Right renal pelvis (tissue), 4 donors: Measurements from ENCODE around the gene SAP130. TPM values are rescaled to one million over a fixed set of nuclear protein-coding genes. Genes with fewer than 3 reads are reported as not detected.

ENCODE experiments used
- DNase-seq, 4 donors: peaks; one replicate each; pipeline ENCODE4 v3.0.0-alpha.2; 2013; ENCODE audit warnings: low read depth in 4 of 4, low spot score in 3 of 4, missing footprints in 1 of 4
- polyA plus RNA-seq, 4 donors: library from polyadenylated mRNA; unstranded; fragments of 120-200 nt; gene quantifications; one replicate each; pipeline ENCODE4 v1.2.1, GENCODE V29; 2013; ENCODE audit not compliant: insufficient read length in 4 of 4

The SAP130 gene
- polyA plus RNA-seq, 4 donors = 25.1 to 29.2 (median 28.3) TPM

- no peak for DNase-seq
These were observed 126.4 kb downstream of the SAP130 start for GRCh38 chr2:127901339-127902056.

GRCh38 chr2:127897531-127898211 is 130.2 kb downstream of the SAP130 start:
- DNase-seq = no peak

GRCh38 chr2:127893494-127893893 is 134.4 kb downstream of the SAP130 start:
- DNase-seq = no peak

- no peak for DNase-seq
These were observed 134.8 kb downstream of the SAP130 start for GRCh38 chr2:127893033-127893432.

- no peak for DNase-seq
These were observed 136.0 kb downstream of the SAP130 start for GRCh38 chr2:127891811-127892210.

Other genes with a start within 250 kb of the SAP130 start
- 10 to 100 TPM; 52.8 to 77.7 (median 63.3) TPM for gene WDR33, start 216.9 kb downstream of the SAP130 start, polyA plus RNA-seq
- gene POLR2D, start 169.9 kb downstream of the SAP130 start, polyA plus RNA-seq = 10 to 100 TPM; 36.1 to 41.4 (median 39.0) TPM
- 10 to 100 TPM; 24.7 to 30.9 (median 28.9) TPM for gene AMMECR1L, start 142.1 kb downstream of the SAP130 start, polyA plus RNA-seq
- 10 to 100 TPM; 35.3 to 39.0 (median 36.5) TPM for gene UGGT1, start 63.1 kb upstream of the SAP130 start, polyA plus RNA-seq